Rectal smooth muscle tissue (tissue), 1 donor: ENCODE data around the gene RER1.

Experiments
- H3K27ac ChIP-seq: one replicate; pipeline ENCODE4 v1.7.0; 2013; ENCODE audit warnings: low read depth, low read length, inconsistent platforms
- H3K27me3 ChIP-seq: one replicate; pipeline ENCODE4 v1.7.0; 2013; ENCODE audit warnings: low read length; ENCODE audit not compliant: control insufficient read depth, insufficient read depth
- H3K36me3 ChIP-seq: one replicate; pipeline ENCODE4 v1.7.0; 2013; ENCODE audit warnings: low read length; ENCODE audit not compliant: control insufficient read depth, insufficient read depth
- H3K4me1 ChIP-seq: one replicate; pipeline ENCODE4 v1.7.0; 2013; ENCODE audit warnings: low read length; ENCODE audit not compliant: control insufficient read depth, insufficient read depth
- H3K4me3 ChIP-seq: one replicate; pipeline ENCODE4 v1.7.0; 2013; ENCODE audit warnings: low read length
- H3K9ac ChIP-seq: one replicate; pipeline ENCODE4 v1.7.0; 2013; ENCODE audit warnings: low read length

The RER1 gene

DNA sequence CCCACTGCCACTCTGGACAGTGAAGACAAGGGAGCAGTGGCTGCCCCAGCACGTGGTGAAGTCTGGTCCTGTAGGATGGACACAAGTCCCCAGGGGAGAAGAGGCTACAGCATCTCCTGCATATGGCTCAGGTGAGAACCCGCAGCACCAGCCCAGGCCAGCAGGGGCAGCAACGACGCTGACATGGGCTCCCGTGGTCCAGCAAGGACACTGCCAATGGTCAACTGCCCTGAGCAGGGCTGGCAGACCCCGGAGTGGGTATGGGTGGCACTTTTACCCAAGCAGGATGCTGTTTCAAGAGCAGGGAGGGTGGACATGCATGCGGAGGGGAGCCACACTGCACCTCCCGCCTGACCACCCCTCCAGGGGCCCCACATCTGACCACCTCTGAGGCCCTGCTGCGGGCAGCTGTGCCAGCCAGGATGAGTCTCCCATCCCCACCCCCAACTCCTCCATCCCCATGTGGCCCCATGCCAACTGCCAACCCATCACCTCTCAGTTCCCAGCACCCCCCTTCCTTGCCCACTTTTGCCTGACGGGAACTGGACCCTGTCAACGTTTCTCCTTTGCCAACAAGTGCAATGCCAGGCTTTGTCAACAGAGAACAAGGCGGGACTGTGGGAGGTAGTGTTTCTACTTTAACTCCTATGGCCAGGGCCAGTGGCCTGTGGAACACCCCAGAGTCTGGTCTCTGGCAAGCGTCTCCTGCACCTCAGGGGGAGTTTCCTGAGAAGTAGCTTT, 8.8 kb upstream of the RER1 start:
- H3K27ac ChIP-seq = no peak overlapping the region
- H3K27me3 ChIP-seq = no peaks in the 10 kb centered on the region
- H3K9ac ChIP-seq = no peak overlapping the region
- no peak overlapping the region for H3K4me3 ChIP-seq
- peaks cover 2% of the 10 kb centered on the region for H3K4me1 ChIP-seq
- H3K36me3 ChIP-seq = no peaks in the 10 kb centered on the region

- no peak overlapping the region for H3K4me3 ChIP-seq
- no peak overlapping the region for H3K27ac ChIP-seq
- no peak overlapping the region for H3K9ac ChIP-seq
- peaks cover 2% of the 10 kb centered on the region for H3K4me1 ChIP-seq
- no peaks in the 10 kb centered on the region for H3K36me3 ChIP-seq
- no peaks in the 10 kb centered on the region for H3K27me3 ChIP-seq
Observed at GRCh38 chr1:2383576-2383975, 8.1 kb upstream of the RER1 start.

GRCh38 chr1:2384130-2384860, 7.3 kb upstream of the RER1 start:
- no peak overlapping the region for H3K27ac ChIP-seq
- no peaks in the 10 kb centered on the region for H3K36me3 ChIP-seq
- peaks cover 2% of the 10 kb centered on the region for H3K4me1 ChIP-seq
- H3K27me3 ChIP-seq = no peaks in the 10 kb centered on the region
- H3K4me3 ChIP-seq = no peak overlapping the region
- no peak overlapping the region for H3K9ac ChIP-seq

GRCh38 chr1:2384941-2385481, 6.6 kb upstream of the RER1 start:
- Histone ChIP-seq H3K4me1 (peaks cover 2% of the 10 kb centered on the region), H3K4me3 (no peak overlapping the region), H3K36me3 (no peaks in the 10 kb centered on the region), H3K27ac (no peak overlapping the region), H3K9ac (no peak overlapping the region), H3K27me3 (no peaks in the 10 kb centered on the region)

GRCh38 chr1:2385606-2386280, 5.9 kb upstream of the RER1 start:
- peaks cover 2% of the 10 kb centered on the region for H3K4me1 ChIP-seq
- no peak overlapping the region for H3K9ac ChIP-seq
- H3K36me3 ChIP-seq = no peaks in the 10 kb centered on the region
- no peak overlapping the region for H3K4me3 ChIP-seq
- no peak overlapping the region for H3K27ac ChIP-seq
- H3K27me3 ChIP-seq = no peaks in the 10 kb centered on the region

DNA sequence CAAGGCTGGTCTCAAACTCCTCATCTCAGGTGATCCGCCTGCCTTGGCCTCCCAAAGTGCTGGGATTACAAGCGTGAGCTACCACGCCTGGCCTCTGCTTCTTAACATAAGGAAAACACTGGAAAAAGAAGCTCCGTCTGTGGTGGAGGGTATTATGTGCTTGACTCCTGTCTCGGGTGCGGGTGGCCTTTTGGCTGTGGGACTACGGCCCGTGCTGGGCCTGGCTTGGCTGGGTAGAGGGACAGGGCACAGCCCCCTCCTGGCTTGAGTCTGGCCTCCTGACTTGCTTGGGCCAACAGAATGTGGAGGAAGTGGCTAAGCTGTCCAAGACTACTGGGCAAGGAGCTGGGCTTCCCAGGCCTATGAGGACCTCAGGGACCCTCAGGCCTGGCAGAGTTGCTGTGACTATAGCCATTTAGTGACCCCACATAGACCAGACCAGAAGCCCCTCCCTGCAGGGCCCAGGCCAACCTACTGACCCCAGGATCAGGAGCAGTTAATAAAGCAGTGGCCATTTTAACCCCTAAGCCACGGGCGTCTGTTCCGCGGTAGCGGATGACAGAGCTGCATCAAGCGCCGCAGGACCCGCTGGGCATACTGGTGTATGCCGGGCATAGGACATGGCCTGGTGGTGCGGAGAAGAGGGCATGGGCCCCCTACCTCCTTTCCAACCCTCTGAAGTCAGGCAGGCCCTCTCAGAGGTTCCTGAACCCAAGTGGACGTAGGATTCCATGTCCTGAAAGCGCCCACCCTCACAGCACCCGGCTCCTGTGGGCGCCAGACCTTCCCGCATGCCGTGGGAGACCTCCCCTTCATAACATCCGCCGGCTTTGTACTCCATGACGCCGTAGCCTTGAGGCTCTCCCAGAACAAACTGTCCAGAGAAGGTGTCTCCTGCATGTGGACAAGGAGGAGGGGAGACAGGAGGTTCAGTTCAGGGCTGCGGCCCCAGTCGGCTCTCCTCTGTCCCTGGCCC, 4.7 kb upstream of the RER1 start:
- Histone ChIP-seq H3K4me3 (no peak overlapping the region), H3K36me3 (no peaks in the 10 kb centered on the region), H3K27ac (no peak overlapping the region), H3K9ac (no peak overlapping the region), H3K27me3 (no peaks in the 10 kb centered on the region), H3K4me1 (peaks cover 2% of the 10 kb centered on the region)

DNA sequence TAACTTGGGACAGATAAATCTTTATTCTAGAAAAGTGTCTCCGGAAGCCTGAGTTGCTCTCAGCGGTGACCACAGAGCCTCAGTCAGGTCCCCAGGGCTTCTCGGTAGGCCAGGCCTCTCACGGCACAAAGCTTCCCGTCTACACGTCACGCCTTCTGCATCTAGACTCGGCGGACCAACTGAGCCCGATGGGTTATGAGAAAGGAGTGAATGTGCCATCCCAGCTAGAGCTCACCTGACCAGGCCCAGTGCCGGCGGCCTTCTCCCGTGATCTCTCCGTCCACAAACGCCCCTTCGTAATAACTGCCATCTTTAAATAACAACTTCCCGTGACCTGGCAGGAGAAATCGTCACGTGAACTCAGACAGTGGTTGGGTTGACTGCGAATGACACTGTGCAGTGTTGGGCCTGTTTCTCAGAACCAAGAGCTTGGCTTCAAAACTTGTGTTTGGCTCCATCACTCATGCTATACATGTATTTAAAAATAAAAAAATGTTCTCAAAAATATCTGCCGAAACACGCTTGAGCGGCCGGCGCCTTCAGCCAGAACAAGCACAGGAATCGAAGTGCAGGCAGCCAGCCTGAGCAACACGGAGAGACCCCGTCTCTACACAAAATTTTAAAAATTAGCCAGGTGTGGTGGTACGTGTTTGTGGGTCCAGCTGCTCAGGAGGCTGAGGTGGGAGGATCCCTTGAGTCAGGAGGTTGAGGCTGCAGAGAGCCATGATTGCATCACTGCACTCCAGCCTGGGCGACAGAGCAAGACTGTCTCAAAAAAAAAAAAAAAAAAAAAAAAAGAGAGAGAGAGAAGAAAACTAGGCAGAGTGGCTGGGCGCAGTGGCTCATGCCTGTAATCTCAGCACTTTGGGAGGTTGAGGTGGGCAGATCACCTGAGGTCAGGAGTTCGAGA, 3.4 kb upstream of the RER1 start:
- Histone ChIP-seq H3K27me3 (no peaks in the 10 kb centered on the region), H3K4me3 (no peak overlapping the region), H3K36me3 (peaks cover under 1% of the 10 kb centered on the region), H3K27ac (no peak overlapping the region), H3K4me1 (peaks cover 8% of the 10 kb centered on the region), H3K9ac (peak overlapping the region; percentile 11)

DNA sequence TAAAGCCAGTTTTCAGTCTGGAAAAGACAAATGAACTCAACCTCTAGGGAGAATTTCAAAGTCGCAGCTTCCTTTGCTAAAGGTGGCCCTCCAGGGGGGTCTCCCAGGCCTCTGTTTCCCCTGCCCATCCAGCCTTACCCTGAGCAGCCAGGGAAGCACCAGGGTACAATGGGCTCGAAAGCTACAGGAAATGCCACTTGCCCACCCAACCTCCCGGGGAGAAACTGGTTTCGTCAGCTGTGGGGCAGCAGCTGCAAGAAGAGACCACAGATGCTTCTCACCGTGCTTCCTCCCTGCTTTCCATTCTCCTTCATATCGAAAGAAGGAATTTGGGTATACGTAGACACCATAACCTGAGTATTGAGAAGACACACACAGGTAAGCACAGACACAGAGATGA, 2.0 kb upstream of the RER1 start:
- Histone ChIP-seq H3K4me3 (no peak overlapping the region), H3K27me3 (no peaks in the 10 kb centered on the region), H3K27ac (no peak overlapping the region), H3K36me3 (peaks cover 5% of the 10 kb centered on the region), H3K4me1 (peaks cover 10% of the 10 kb centered on the region), H3K9ac (no peak overlapping the region)

DNA sequence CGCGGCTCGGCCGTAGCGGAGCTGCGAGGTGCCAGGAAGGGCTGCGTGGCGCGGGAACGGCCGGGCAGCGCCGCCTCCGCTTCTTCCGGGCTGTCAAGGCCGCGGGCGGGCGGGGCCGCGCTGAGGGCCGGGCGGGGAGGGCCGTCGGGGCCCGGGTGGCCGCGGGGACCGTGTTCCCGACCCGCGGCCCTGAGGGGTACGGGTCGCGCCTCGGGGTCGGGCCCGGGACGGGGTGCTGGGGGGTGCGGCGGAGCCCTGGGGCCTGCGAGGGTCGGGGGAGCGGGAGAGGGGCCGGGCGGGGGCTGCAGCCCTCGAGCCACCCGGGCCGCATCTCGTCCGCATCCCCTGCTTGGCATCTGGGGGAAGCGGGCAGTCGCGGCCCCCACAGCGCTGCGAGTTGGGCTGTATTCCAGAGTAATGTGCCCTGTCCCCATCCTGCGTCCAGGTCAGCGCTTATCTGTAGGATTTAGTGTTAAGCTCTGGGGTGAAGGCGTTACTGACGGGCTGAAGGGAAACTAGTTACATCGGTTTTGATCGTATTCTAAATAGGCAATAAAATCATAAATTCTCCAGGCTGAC, 379 bp downstream of the RER1 start:
- H3K4me1 ChIP-seq = peaks cover 10% of the 10 kb centered on the region
- H3K4me3 ChIP-seq = peak overlapping the region; percentile 83
- peak overlapping the region; percentile 66 for H3K9ac ChIP-seq
- no peaks in the 10 kb centered on the region for H3K27me3 ChIP-seq
- H3K27ac ChIP-seq = peak overlapping the region; percentile 77
- peaks cover 9% of the 10 kb centered on the region for H3K36me3 ChIP-seq

GRCh38 chr1:2392686-2393085, 1.0 kb downstream of the RER1 start:
- Histone ChIP-seq H3K27ac (no peak overlapping the region), H3K27me3 (no peaks in the 10 kb centered on the region), H3K36me3 (peaks cover 11% of the 10 kb centered on the region), H3K4me1 (peaks cover 10% of the 10 kb centered on the region), H3K9ac (no peak overlapping the region), H3K4me3 (peak overlapping the region; percentile 83)

DNA sequence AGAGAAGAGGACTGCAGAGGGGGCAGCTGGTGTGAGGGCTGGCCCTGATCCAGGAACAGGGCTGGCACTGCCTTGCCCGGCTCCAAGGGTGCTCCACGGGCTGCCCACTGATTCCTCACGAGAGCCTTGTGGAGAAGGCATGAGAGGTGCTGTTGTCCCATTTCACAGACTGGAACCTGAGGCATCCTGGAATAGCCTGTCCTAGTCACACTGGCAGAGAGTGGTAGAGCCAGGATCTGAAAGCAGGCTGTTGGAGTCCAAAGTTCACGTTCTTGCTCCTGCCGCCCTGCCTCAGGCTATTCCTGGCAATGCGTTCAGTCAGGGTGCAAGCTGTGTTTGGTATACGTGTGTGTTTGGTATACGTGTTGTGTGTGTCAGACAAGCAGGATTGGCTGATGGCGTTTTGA, 1.8 kb downstream of the RER1 start:
- H3K4me1 ChIP-seq = peaks cover 10% of the 10 kb centered on the region
- H3K27me3 ChIP-seq = no peaks in the 10 kb centered on the region
- no peak overlapping the region for H3K4me3 ChIP-seq
- H3K36me3 ChIP-seq = peaks cover 11% of the 10 kb centered on the region
- no peak overlapping the region for H3K27ac ChIP-seq
- no peak overlapping the region for H3K9ac ChIP-seq
